ENCODE measurements around the gene KRTAP5-1.
A peak's percentile ranks its signal among the peaks of the same experiment; 100 is the strongest.
"Not testable (repeated sequence)": the region's sequence is repeated elsewhere in the genome, so short reads cannot be mapped to it uniquely, and the experiment has no call there.

KRTAP5-1 gene

DNA sequence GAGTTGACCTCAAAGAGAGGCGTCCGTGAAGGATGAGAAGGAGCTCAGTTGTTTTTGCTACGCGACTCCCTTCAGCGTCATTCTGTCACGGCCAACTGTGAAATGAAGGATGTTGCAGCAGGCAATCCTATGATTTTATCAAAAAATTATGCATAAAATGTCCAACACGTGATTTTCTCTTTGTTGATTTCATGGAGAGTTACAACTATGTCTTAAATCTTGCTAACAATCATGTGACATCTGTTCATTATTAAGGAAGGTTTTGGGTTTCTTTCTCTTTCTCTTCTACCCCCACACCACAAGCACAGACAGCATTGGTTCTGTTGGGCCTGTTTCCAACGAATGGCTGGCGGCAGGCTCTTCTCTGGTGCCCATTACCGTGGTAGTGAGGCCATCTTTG is 33.1 kb upstream of the KRTAP5-1 start:
- Histone ChIP-seq H2BK5ac (ENCODE audit: low read length) (no peak overlapping the region), H3K9ac (ENCODE audit: low read depth, low read length, poor library complexity) (no peak overlapping the region), H4K8ac (ENCODE audit: low read depth, low read length) (no peak overlapping the region), H3K4me3 (ENCODE audit: low read length in 2 of 2) (no peak overlapping the region), H3K18ac (ENCODE audit: low read length) (no peak overlapping the region), H4K91ac (ENCODE audit: low read depth, low read length, poor library complexity) (no peak overlapping the region), H2BK120ac (ENCODE audit: low read depth, low read length) (no peak overlapping the region), H2BK12ac (ENCODE audit: low read length) (no peak overlapping the region), H3K9me3 (replicated peaks in 1 of 2; ENCODE audit: control insufficient read depth in 2 of 2, insufficient read depth in 1 of 2, low read depth in 1 of 2, low read length in 2 of 2) (no peaks in the 10 kb centered on the region), H3K27ac (replicated peaks; ENCODE audit: low read length) (no peak overlapping the region), H3K4me1 (ENCODE audit: control insufficient read depth in 2 of 2, insufficient read depth in 1 of 2, low read depth in 1 of 2, low read length in 2 of 2) (no peaks in the 10 kb centered on the region), H3K14ac (ENCODE audit: low read length) (peak overlapping the region; percentile 6), H3K23ac (ENCODE audit: low read depth, low read length, poor library complexity) (no peak overlapping the region), H2AFZ (ENCODE audit: low read length) (no peak overlapping the region), H2BK15ac (ENCODE audit: low read length) (no peak overlapping the region), H3K79me1 (ENCODE audit: low read depth, low read length) (no peaks in the 10 kb centered on the region), H3K27me3 (ENCODE audit: control insufficient read depth in 3 of 3, insufficient read depth in 3 of 3, low read depth in 1 of 3, low read length in 3 of 3) (peaks cover 0 to 4% (median 2%) of the 10 kb centered on the region in 3 experiments), H3K4ac (ENCODE audit: low read length) (no peak overlapping the region), H3K36me3 (replicated peaks in 1 of 2; ENCODE audit: control insufficient read depth in 2 of 2, insufficient read depth in 2 of 2, low read length in 2 of 2) (no peaks in the 10 kb centered on the region), H2AK5ac (ENCODE audit: low read depth, low read length) (peak overlapping the region; percentile 10), H3K4me2 (ENCODE audit: insufficient read depth, low read length, poor library complexity, severe bottlenecking) (no peak overlapping the region)
- no CpG with 5 or more reads among the region's 10 CpGs for WGBS, 2 donors (ENCODE audit: extremely low coverage in 2 of 2, insufficient read length in 2 of 2, insufficient replicate concordance in 1 of 2)
- no peak for DNase-seq (ENCODE audit: low spot score)

GRCh38 chr11:1608363-1608762 is 23.3 kb upstream of the KRTAP5-1 start, which contains the start of gene KRTAP5-3:
TSS of gene KRTAP5-3 (minus strand) at chr11:1608463. CDS start at chr11:1608385, 78 bp downstream.
- peak within 1 kb of the TSS; percentile 35 for H3K18ac ChIP-seq (ENCODE audit: low read length)
- no peak within 1 kb of the TSS for H2BK5ac ChIP-seq (ENCODE audit: low read length)
- H4K91ac ChIP-seq (ENCODE audit: low read depth, low read length, poor library complexity): no peak within 1 kb of the TSS
- peaks cover 3% of the 10 kb centered on the region for H3K79me1 ChIP-seq (ENCODE audit: low read depth, low read length)
- H3K27me3 ChIP-seq (ENCODE audit: control insufficient read depth in 3 of 3, insufficient read depth in 3 of 3, low read depth in 1 of 3, low read length in 3 of 3): peaks cover 0 to 41% (median 0%) of the 10 kb centered on the region in 3 experiments
- no peaks in the 10 kb centered on the region for H3K36me3 ChIP-seq (replicated peaks in 1 of 2; ENCODE audit: control insufficient read depth in 2 of 2, insufficient read depth in 2 of 2, low read length in 2 of 2)
- H3K4ac ChIP-seq (ENCODE audit: low read length): no peak within 1 kb of the TSS
- DNase-seq (ENCODE audit: low spot score): no peak
- H3K9me3 ChIP-seq (replicated peaks in 1 of 2; ENCODE audit: control insufficient read depth in 2 of 2, insufficient read depth in 1 of 2, low read depth in 1 of 2, low read length in 2 of 2): no peaks in the 10 kb centered on the region
- no peak within 1 kb of the TSS for H4K8ac ChIP-seq (ENCODE audit: low read depth, low read length)
- no peak within 1 kb of the TSS for H3K9ac ChIP-seq (ENCODE audit: low read depth, low read length, poor library complexity)
- WGBS, 2 donors (ENCODE audit: extremely low coverage in 2 of 2, insufficient read length in 2 of 2, insufficient replicate concordance in 1 of 2): no CpG with 5 or more reads among the region's 4 CpGs
- H3K27ac ChIP-seq (replicated peaks; ENCODE audit: low read length): no peak within 1 kb of the TSS
- H2AK5ac ChIP-seq (ENCODE audit: low read depth, low read length): no peak within 1 kb of the TSS
- peaks cover 0 to 8% of the 10 kb centered on the region in 2 donors for H3K4me1 ChIP-seq (ENCODE audit: control insufficient read depth in 2 of 2, insufficient read depth in 1 of 2, low read depth in 1 of 2, low read length in 2 of 2)
- no peak within 1 kb of the TSS for H3K14ac ChIP-seq (ENCODE audit: low read length)
- H2BK15ac ChIP-seq (ENCODE audit: low read length): no peak within 1 kb of the TSS
- H3K4me3 ChIP-seq (ENCODE audit: low read length in 2 of 2): no peak within 1 kb of the TSS
- H2BK120ac ChIP-seq (ENCODE audit: low read depth, low read length): no peak within 1 kb of the TSS
- peak within 1 kb of the TSS; percentile 45 for H2AFZ ChIP-seq (ENCODE audit: low read length)
- H3K4me2 ChIP-seq (ENCODE audit: insufficient read depth, low read length, poor library complexity, severe bottlenecking): no peak within 1 kb of the TSS
- H3K23ac ChIP-seq (ENCODE audit: low read depth, low read length, poor library complexity): no peak within 1 kb of the TSS
- no peak within 1 kb of the TSS for H2BK12ac ChIP-seq (ENCODE audit: low read length)

- not testable (repeated sequence) for H2BK15ac ChIP-seq (ENCODE audit: low read length); H4K91ac ChIP-seq (ENCODE audit: low read depth, low read length, poor library complexity); H3K14ac ChIP-seq (ENCODE audit: low read length); H3K27ac ChIP-seq (replicated peaks; ENCODE audit: low read length); H3K9me3 ChIP-seq (replicated peaks in 1 of 2; ENCODE audit: control insufficient read depth in 2 of 2, insufficient read depth in 1 of 2, low read depth in 1 of 2, low read length in 2 of 2); H3K23ac ChIP-seq (ENCODE audit: low read depth, low read length, poor library complexity); H3K18ac ChIP-seq (ENCODE audit: low read length); H2BK5ac ChIP-seq (ENCODE audit: low read length); H2BK12ac ChIP-seq (ENCODE audit: low read length); H3K4me3 ChIP-seq (ENCODE audit: low read length in 2 of 2); H2AK5ac ChIP-seq (ENCODE audit: low read depth, low read length); H3K4me2 ChIP-seq (ENCODE audit: insufficient read depth, low read length, poor library complexity, severe bottlenecking); H2BK120ac ChIP-seq (ENCODE audit: low read depth, low read length); DNase-seq (ENCODE audit: low spot score); H3K79me1 ChIP-seq (ENCODE audit: low read depth, low read length); H3K36me3 ChIP-seq (replicated peaks in 1 of 2; ENCODE audit: control insufficient read depth in 2 of 2, insufficient read depth in 2 of 2, low read length in 2 of 2); H2AFZ ChIP-seq (ENCODE audit: low read length); H3K4me1 ChIP-seq (ENCODE audit: control insufficient read depth in 2 of 2, insufficient read depth in 1 of 2, low read depth in 1 of 2, low read length in 2 of 2); H3K4ac ChIP-seq (ENCODE audit: low read length); H4K8ac ChIP-seq (ENCODE audit: low read depth, low read length); H3K9ac ChIP-seq (ENCODE audit: low read depth, low read length, poor library complexity)
- peaks cover 0 to 41% (median 0%) of the 10 kb centered on the region in 3 experiments for H3K27me3 ChIP-seq (ENCODE audit: control insufficient read depth in 3 of 3, insufficient read depth in 3 of 3, low read depth in 1 of 3, low read length in 3 of 3)
- no CpG with 5 or more reads among the region's 5 CpGs for WGBS, 2 donors (ENCODE audit: extremely low coverage in 2 of 2, insufficient read length in 2 of 2, insufficient replicate concordance in 1 of 2)
These were observed 22.8 kb upstream of the KRTAP5-1 start for GRCh38 chr11:1607901-1608300.

DNA sequence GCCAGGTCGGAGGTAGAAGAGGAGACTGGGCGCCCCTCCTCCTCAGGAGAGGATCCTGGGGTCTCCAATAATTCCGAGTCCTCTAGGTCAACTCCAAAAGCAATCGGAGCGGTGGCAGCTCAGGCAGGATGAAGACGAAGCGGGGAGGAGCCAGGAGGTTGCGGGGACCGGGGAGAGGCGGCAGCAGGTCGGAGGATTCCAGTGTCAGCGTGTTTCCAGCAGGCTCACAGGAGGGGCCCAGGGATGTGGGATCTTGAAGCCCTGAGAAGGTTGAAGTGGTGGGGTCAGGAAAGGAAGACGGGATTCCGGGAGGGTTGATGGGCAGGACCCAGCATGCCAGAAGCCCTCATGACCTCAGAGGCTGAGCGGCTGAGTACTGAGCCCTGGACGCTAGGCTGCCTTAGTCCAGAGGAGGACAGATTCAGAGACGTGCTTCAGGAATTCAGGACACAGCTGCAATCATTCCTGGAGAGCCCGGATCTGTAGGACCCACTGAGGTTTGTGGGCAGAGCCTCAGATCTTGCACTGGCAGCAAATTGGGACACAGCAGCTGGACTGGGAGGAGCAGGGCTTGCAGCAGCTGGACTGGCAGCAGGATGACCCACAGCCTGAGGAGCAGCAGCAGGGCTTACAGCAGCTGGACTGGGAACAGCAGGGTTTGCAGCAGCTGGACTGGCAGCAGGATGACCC is 22.2 kb upstream of the KRTAP5-1 start:
- not testable (repeated sequence) for DNase-seq (ENCODE audit: low spot score); H3K4ac ChIP-seq (ENCODE audit: low read length); H2BK5ac ChIP-seq (ENCODE audit: low read length); H4K8ac ChIP-seq (ENCODE audit: low read depth, low read length); H3K4me2 ChIP-seq (ENCODE audit: insufficient read depth, low read length, poor library complexity, severe bottlenecking); H3K23ac ChIP-seq (ENCODE audit: low read depth, low read length, poor library complexity); H3K36me3 ChIP-seq (replicated peaks in 1 of 2; ENCODE audit: control insufficient read depth in 2 of 2, insufficient read depth in 2 of 2, low read length in 2 of 2); H3K27ac ChIP-seq (replicated peaks; ENCODE audit: low read length); H3K4me1 ChIP-seq (ENCODE audit: control insufficient read depth in 2 of 2, insufficient read depth in 1 of 2, low read depth in 1 of 2, low read length in 2 of 2); H2BK12ac ChIP-seq (ENCODE audit: low read length); H4K91ac ChIP-seq (ENCODE audit: low read depth, low read length, poor library complexity); H2AK5ac ChIP-seq (ENCODE audit: low read depth, low read length); H3K9me3 ChIP-seq (replicated peaks in 1 of 2; ENCODE audit: control insufficient read depth in 2 of 2, insufficient read depth in 1 of 2, low read depth in 1 of 2, low read length in 2 of 2); H3K9ac ChIP-seq (ENCODE audit: low read depth, low read length, poor library complexity); H3K4me3 ChIP-seq (ENCODE audit: low read length in 2 of 2); H3K14ac ChIP-seq (ENCODE audit: low read length); H2BK15ac ChIP-seq (ENCODE audit: low read length); H3K79me1 ChIP-seq (ENCODE audit: low read depth, low read length); H2BK120ac ChIP-seq (ENCODE audit: low read depth, low read length)
- H3K18ac ChIP-seq (ENCODE audit: low read length): peak overlapping the region; percentile 35
- peak overlapping the region; percentile 45 for H2AFZ ChIP-seq (ENCODE audit: low read length)
- peaks cover 0 to 41% (median 0%) of the 10 kb centered on the region in 3 experiments for H3K27me3 ChIP-seq (ENCODE audit: control insufficient read depth in 3 of 3, insufficient read depth in 3 of 3, low read depth in 1 of 3, low read length in 3 of 3)
- WGBS, 2 donors (ENCODE audit: extremely low coverage in 2 of 2, insufficient read length in 2 of 2, insufficient replicate concordance in 1 of 2): no CpG with 5 or more reads among the region's 18 CpGs

Measured in neuronal stem cell (in vitro differentiated cells).